ENCODE data around the gene ENPP3.
"Not testable (repeated sequence)": the region's sequence is repeated elsewhere in the genome, so short reads cannot be mapped to it uniquely, and the experiment has no call there.

ENPP3 gene

GRCh38 chr6:131693384-131693783 lies 56.3 kb downstream of the ENPP3 start:
- H2BK5ac ChIP-seq (ENCODE audit: low read length), result no peak overlapping the region
- no peak overlapping the region for H3K9ac ChIP-seq (ENCODE audit: low read depth, low read length, poor library complexity)
- H2BK12ac ChIP-seq (ENCODE audit: low read length), result no peak overlapping the region
- no peak overlapping the region for H3K4me2 ChIP-seq (ENCODE audit: insufficient read depth, low read length, poor library complexity, severe bottlenecking)
- H2BK15ac ChIP-seq (ENCODE audit: low read length), result no peak overlapping the region
- no peaks in the 10 kb centered on the region for H3K4me1 ChIP-seq (ENCODE audit: control insufficient read depth in 2 of 2, insufficient read depth in 1 of 2, low read depth in 1 of 2, low read length in 2 of 2)
- H3K14ac ChIP-seq (ENCODE audit: low read length), result no peak overlapping the region
- no peak overlapping the region for H3K4ac ChIP-seq (ENCODE audit: low read length)
- H4K8ac ChIP-seq (ENCODE audit: low read depth, low read length), result no peak overlapping the region
- H3K9me3 ChIP-seq (replicated peaks in 1 of 2; ENCODE audit: control insufficient read depth in 2 of 2, insufficient read depth in 1 of 2, low read depth in 1 of 2, low read length in 2 of 2), result no peaks in the 10 kb centered on the region
- no peak overlapping the region for H3K18ac ChIP-seq (ENCODE audit: low read length)
- H2AK5ac ChIP-seq (ENCODE audit: low read depth, low read length), result no peak overlapping the region
- no peaks in the 10 kb centered on the region for H3K79me1 ChIP-seq (ENCODE audit: low read depth, low read length)
- H2BK120ac ChIP-seq (ENCODE audit: low read depth, low read length), result no peak overlapping the region
- no CpG with 5 or more reads among the region's 5 CpGs for WGBS, 2 donors (ENCODE audit: extremely low coverage in 2 of 2, insufficient read length in 2 of 2, insufficient replicate concordance in 1 of 2)
- H2AFZ ChIP-seq (ENCODE audit: low read length), result no peak overlapping the region
- no peak overlapping the region for H3K27ac ChIP-seq (replicated peaks; ENCODE audit: low read length)
- no peak overlapping the region for H3K23ac ChIP-seq (ENCODE audit: low read depth, low read length, poor library complexity)
- no peaks in the 10 kb centered on the region for H3K27me3 ChIP-seq (ENCODE audit: control insufficient read depth in 3 of 3, insufficient read depth in 3 of 3, low read depth in 1 of 3, low read length in 3 of 3)
- no peaks in the 10 kb centered on the region for H3K36me3 ChIP-seq (replicated peaks in 1 of 2; ENCODE audit: control insufficient read depth in 2 of 2, insufficient read depth in 2 of 2, low read length in 2 of 2)
- H4K91ac ChIP-seq (ENCODE audit: low read depth, low read length, poor library complexity), result no peak overlapping the region
- DNase-seq (ENCODE audit: low spot score), result no peak
- no peak overlapping the region for H3K4me3 ChIP-seq (ENCODE audit: low read length in 2 of 2)

- Histone ChIP-seq H2BK120ac (ENCODE audit: low read depth, low read length) (no peak overlapping the region), H2AFZ (ENCODE audit: low read length) (no peak overlapping the region), H3K4me1 (ENCODE audit: control insufficient read depth in 2 of 2, insufficient read depth in 1 of 2, low read depth in 1 of 2, low read length in 2 of 2) (no peaks in the 10 kb centered on the region), H2BK15ac (ENCODE audit: low read length) (no peak overlapping the region), H3K4me2 (ENCODE audit: insufficient read depth, low read length, poor library complexity, severe bottlenecking) (no peak overlapping the region), H2BK5ac (ENCODE audit: low read length) (no peak overlapping the region), H2BK12ac (ENCODE audit: low read length) (no peak overlapping the region), H3K27me3 (ENCODE audit: control insufficient read depth in 3 of 3, insufficient read depth in 3 of 3, low read depth in 1 of 3, low read length in 3 of 3) (no peaks in the 10 kb centered on the region), H3K23ac (ENCODE audit: low read depth, low read length, poor library complexity) (no peak overlapping the region), H3K14ac (ENCODE audit: low read length) (no peak overlapping the region), H3K4ac (ENCODE audit: low read length) (no peak overlapping the region), H2AK5ac (ENCODE audit: low read depth, low read length) (no peak overlapping the region), H3K9ac (ENCODE audit: low read depth, low read length, poor library complexity) (no peak overlapping the region), H3K36me3 (replicated peaks in 1 of 2; ENCODE audit: control insufficient read depth in 2 of 2, insufficient read depth in 2 of 2, low read length in 2 of 2) (no peaks in the 10 kb centered on the region), H3K9me3 (replicated peaks in 1 of 2; ENCODE audit: control insufficient read depth in 2 of 2, insufficient read depth in 1 of 2, low read depth in 1 of 2, low read length in 2 of 2) (no peaks in the 10 kb centered on the region), H4K8ac (ENCODE audit: low read depth, low read length) (no peak overlapping the region), H3K79me1 (ENCODE audit: low read depth, low read length) (no peaks in the 10 kb centered on the region), H3K4me3 (ENCODE audit: low read length in 2 of 2) (no peak overlapping the region), H4K91ac (ENCODE audit: low read depth, low read length, poor library complexity) (no peak overlapping the region), H3K18ac (ENCODE audit: low read length) (no peak overlapping the region), H3K27ac (replicated peaks; ENCODE audit: low read length) (no peak overlapping the region)
- WGBS, 2 donors (ENCODE audit: extremely low coverage in 2 of 2, insufficient read length in 2 of 2, insufficient replicate concordance in 1 of 2), result no CpG with 5 or more reads among the region's 2 CpGs
- peak; percentile 54 for DNase-seq (ENCODE audit: low spot score)
These were observed 57.8 kb downstream of the ENPP3 start for GRCh38 chr6:131694832-131695426.

GRCh38 chr6:131696956-131697355 lies 59.9 kb downstream of the ENPP3 start:
- Histone ChIP-seq H2BK120ac (ENCODE audit: low read depth, low read length) (no peak overlapping the region), H2AFZ (ENCODE audit: low read length) (no peak overlapping the region), H3K4ac (ENCODE audit: low read length) (no peak overlapping the region), H3K79me1 (ENCODE audit: low read depth, low read length) (no peaks in the 10 kb centered on the region), H4K91ac (ENCODE audit: low read depth, low read length, poor library complexity) (no peak overlapping the region), H2BK5ac (ENCODE audit: low read length) (no peak overlapping the region), H3K4me3 (ENCODE audit: low read length in 2 of 2) (no peak overlapping the region), H3K36me3 (replicated peaks in 1 of 2; ENCODE audit: control insufficient read depth in 2 of 2, insufficient read depth in 2 of 2, low read length in 2 of 2) (no peaks in the 10 kb centered on the region), H3K4me1 (ENCODE audit: control insufficient read depth in 2 of 2, insufficient read depth in 1 of 2, low read depth in 1 of 2, low read length in 2 of 2) (no peaks in the 10 kb centered on the region), H3K9ac (ENCODE audit: low read depth, low read length, poor library complexity) (no peak overlapping the region), H3K27me3 (ENCODE audit: control insufficient read depth in 3 of 3, insufficient read depth in 3 of 3, low read depth in 1 of 3, low read length in 3 of 3) (no peaks in the 10 kb centered on the region), H3K4me2 (ENCODE audit: insufficient read depth, low read length, poor library complexity, severe bottlenecking) (no peak overlapping the region), H3K18ac (ENCODE audit: low read length) (no peak overlapping the region), H4K8ac (ENCODE audit: low read depth, low read length) (no peak overlapping the region), H3K27ac (replicated peaks; ENCODE audit: low read length) (no peak overlapping the region), H2BK12ac (ENCODE audit: low read length) (no peak overlapping the region), H3K14ac (ENCODE audit: low read length) (no peak overlapping the region), H2BK15ac (ENCODE audit: low read length) (no peak overlapping the region), H3K9me3 (replicated peaks in 1 of 2; ENCODE audit: control insufficient read depth in 2 of 2, insufficient read depth in 1 of 2, low read depth in 1 of 2, low read length in 2 of 2) (no peaks in the 10 kb centered on the region), H2AK5ac (ENCODE audit: low read depth, low read length) (no peak overlapping the region), H3K23ac (ENCODE audit: low read depth, low read length, poor library complexity) (no peak overlapping the region)
- no peak for DNase-seq (ENCODE audit: low spot score)
- WGBS, 2 donors (ENCODE audit: extremely low coverage in 2 of 2, insufficient read length in 2 of 2, insufficient replicate concordance in 1 of 2), result no CpG with 5 or more reads among the region's 7 CpGs

GRCh38 chr6:131700851-131701250 lies 63.7 kb downstream of the ENPP3 start:
- DNase-seq (ENCODE audit: low spot score); H2BK5ac ChIP-seq (ENCODE audit: low read length); H2AFZ ChIP-seq (ENCODE audit: low read length); H3K79me1 ChIP-seq (ENCODE audit: low read depth, low read length); H3K27ac ChIP-seq (replicated peaks; ENCODE audit: low read length); H3K36me3 ChIP-seq (replicated peaks in 1 of 2; ENCODE audit: control insufficient read depth in 2 of 2, insufficient read depth in 2 of 2, low read length in 2 of 2); H3K9ac ChIP-seq (ENCODE audit: low read depth, low read length, poor library complexity); H3K4me2 ChIP-seq (ENCODE audit: insufficient read depth, low read length, poor library complexity, severe bottlenecking); H3K4me1 ChIP-seq (ENCODE audit: control insufficient read depth in 2 of 2, insufficient read depth in 1 of 2, low read depth in 1 of 2, low read length in 2 of 2); H3K9me3 ChIP-seq (replicated peaks in 1 of 2; ENCODE audit: control insufficient read depth in 2 of 2, insufficient read depth in 1 of 2, low read depth in 1 of 2, low read length in 2 of 2); H3K18ac ChIP-seq (ENCODE audit: low read length); H2BK12ac ChIP-seq (ENCODE audit: low read length); H4K91ac ChIP-seq (ENCODE audit: low read depth, low read length, poor library complexity); H3K23ac ChIP-seq (ENCODE audit: low read depth, low read length, poor library complexity); H3K4me3 ChIP-seq (ENCODE audit: low read length in 2 of 2); H2BK15ac ChIP-seq (ENCODE audit: low read length); H2BK120ac ChIP-seq (ENCODE audit: low read depth, low read length); H3K14ac ChIP-seq (ENCODE audit: low read length); H3K27me3 ChIP-seq (ENCODE audit: control insufficient read depth in 3 of 3, insufficient read depth in 3 of 3, low read depth in 1 of 3, low read length in 3 of 3); H4K8ac ChIP-seq (ENCODE audit: low read depth, low read length); H2AK5ac ChIP-seq (ENCODE audit: low read depth, low read length); H3K4ac ChIP-seq (ENCODE audit: low read length): not testable (repeated sequence)
- WGBS, 2 donors (ENCODE audit: extremely low coverage in 2 of 2, insufficient read length in 2 of 2, insufficient replicate concordance in 1 of 2), result no CpG with 5 or more reads among the region's 14 CpGs

Data from neuronal stem cell (in vitro differentiated cells).